H1 (cell line): ENCODE measurements around the gene PLA2G4F. TPM values are rescaled to one million over a fixed set of nuclear protein-coding genes. Genes with fewer than 3 reads are reported as not detected.

Experiments used
- EZH2 ChIP-seq: fragments of 200-600 bp; sonication (generic); IDR thresholded peaks from 2 replicates; pipeline ENCODE4 v1.7.1; 2012; ENCODE audit warnings: low read depth, mild to moderate bottlenecking, moderate library complexity, low read length, inconsistent platforms; ENCODE audit not compliant: severe bottlenecking
- SIN3A ChIP-seq, 2 experiments: IDR thresholded peaks in 1 of 2; conservative IDR thresholded peaks in 1 of 2; 2 replicates each; pipeline ENCODE4 v1.6.1; 2011 to 2012; ENCODE audit warnings: low read length in 2 of 2, improper control_type of control experiment in 1 of 2, low read depth in 1 of 2, mild to moderate bottlenecking in 1 of 2
- polyA plus RNA-seq, 7 experiments: library from polyadenylated mRNA; depleted of rRNA in 3 of 7; stranded (reverse) in 5 of 7; unstranded in 2 of 7; fragments of >200 nt in 5 of 7; fragments of 200-250 nt in 2 of 7; gene quantifications; 1 replicate in 5 of 7; 2 replicates in 1 of 7; 4 replicates in 1 of 7; pipeline versions ENCODE4 v1.2.1 to v1.2.3, GENCODE V29; 2011 to 2013; ENCODE audit warnings: missing spikeins in 2 of 7, mixed read lengths in 2 of 7
- total RNA-seq: library from RNA; stranded (reverse); fragmentation: NEBNext Ultra II Directional; extraction: Animal tissue kit (Norgen Biotek cat#: 25700); gene quantifications from 2 replicates; pipeline ENCODE4 v1.2.1, GENCODE V29; 2021
- TF ChIP-seq, protein P1 (sequence below): fragments of 300-600 bp; sonication (generic); IDR thresholded peaks from 2 replicates; pipeline ENCODE4 v1.7.1; 2012; ENCODE audit warnings: low read length, moderate library complexity, mild to moderate bottlenecking, inconsistent platforms; ENCODE audit not compliant: insufficient replicate concordance

The PLA2G4F gene
- total and polyA plus RNA-seq, 2 of the 8 experiments (the other 6 are each of a cell fraction or from before 2014, with no cell fraction given) = not detected

DNA sequence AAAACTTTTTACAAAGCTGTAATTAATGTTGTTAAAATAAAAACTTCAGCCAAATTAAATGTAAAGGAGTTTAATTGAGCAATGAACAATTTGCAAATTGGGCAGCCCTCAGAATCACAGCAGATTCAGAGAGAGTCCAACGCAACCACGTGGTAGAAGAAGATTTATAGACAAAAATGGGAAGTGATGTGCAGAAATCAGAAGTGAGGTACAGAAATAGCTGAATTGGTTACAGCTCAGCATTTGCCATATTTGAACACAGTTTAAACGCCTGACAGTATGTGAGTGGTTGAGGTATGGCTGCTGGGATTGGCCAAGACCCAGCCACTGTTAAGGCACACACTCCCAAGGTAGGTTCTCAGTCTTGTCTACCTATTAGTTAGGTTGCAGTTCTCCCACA lies 47.6 kb downstream of the PLA2G4F start (continued):
- TF ChIP-seq, protein P1, sequence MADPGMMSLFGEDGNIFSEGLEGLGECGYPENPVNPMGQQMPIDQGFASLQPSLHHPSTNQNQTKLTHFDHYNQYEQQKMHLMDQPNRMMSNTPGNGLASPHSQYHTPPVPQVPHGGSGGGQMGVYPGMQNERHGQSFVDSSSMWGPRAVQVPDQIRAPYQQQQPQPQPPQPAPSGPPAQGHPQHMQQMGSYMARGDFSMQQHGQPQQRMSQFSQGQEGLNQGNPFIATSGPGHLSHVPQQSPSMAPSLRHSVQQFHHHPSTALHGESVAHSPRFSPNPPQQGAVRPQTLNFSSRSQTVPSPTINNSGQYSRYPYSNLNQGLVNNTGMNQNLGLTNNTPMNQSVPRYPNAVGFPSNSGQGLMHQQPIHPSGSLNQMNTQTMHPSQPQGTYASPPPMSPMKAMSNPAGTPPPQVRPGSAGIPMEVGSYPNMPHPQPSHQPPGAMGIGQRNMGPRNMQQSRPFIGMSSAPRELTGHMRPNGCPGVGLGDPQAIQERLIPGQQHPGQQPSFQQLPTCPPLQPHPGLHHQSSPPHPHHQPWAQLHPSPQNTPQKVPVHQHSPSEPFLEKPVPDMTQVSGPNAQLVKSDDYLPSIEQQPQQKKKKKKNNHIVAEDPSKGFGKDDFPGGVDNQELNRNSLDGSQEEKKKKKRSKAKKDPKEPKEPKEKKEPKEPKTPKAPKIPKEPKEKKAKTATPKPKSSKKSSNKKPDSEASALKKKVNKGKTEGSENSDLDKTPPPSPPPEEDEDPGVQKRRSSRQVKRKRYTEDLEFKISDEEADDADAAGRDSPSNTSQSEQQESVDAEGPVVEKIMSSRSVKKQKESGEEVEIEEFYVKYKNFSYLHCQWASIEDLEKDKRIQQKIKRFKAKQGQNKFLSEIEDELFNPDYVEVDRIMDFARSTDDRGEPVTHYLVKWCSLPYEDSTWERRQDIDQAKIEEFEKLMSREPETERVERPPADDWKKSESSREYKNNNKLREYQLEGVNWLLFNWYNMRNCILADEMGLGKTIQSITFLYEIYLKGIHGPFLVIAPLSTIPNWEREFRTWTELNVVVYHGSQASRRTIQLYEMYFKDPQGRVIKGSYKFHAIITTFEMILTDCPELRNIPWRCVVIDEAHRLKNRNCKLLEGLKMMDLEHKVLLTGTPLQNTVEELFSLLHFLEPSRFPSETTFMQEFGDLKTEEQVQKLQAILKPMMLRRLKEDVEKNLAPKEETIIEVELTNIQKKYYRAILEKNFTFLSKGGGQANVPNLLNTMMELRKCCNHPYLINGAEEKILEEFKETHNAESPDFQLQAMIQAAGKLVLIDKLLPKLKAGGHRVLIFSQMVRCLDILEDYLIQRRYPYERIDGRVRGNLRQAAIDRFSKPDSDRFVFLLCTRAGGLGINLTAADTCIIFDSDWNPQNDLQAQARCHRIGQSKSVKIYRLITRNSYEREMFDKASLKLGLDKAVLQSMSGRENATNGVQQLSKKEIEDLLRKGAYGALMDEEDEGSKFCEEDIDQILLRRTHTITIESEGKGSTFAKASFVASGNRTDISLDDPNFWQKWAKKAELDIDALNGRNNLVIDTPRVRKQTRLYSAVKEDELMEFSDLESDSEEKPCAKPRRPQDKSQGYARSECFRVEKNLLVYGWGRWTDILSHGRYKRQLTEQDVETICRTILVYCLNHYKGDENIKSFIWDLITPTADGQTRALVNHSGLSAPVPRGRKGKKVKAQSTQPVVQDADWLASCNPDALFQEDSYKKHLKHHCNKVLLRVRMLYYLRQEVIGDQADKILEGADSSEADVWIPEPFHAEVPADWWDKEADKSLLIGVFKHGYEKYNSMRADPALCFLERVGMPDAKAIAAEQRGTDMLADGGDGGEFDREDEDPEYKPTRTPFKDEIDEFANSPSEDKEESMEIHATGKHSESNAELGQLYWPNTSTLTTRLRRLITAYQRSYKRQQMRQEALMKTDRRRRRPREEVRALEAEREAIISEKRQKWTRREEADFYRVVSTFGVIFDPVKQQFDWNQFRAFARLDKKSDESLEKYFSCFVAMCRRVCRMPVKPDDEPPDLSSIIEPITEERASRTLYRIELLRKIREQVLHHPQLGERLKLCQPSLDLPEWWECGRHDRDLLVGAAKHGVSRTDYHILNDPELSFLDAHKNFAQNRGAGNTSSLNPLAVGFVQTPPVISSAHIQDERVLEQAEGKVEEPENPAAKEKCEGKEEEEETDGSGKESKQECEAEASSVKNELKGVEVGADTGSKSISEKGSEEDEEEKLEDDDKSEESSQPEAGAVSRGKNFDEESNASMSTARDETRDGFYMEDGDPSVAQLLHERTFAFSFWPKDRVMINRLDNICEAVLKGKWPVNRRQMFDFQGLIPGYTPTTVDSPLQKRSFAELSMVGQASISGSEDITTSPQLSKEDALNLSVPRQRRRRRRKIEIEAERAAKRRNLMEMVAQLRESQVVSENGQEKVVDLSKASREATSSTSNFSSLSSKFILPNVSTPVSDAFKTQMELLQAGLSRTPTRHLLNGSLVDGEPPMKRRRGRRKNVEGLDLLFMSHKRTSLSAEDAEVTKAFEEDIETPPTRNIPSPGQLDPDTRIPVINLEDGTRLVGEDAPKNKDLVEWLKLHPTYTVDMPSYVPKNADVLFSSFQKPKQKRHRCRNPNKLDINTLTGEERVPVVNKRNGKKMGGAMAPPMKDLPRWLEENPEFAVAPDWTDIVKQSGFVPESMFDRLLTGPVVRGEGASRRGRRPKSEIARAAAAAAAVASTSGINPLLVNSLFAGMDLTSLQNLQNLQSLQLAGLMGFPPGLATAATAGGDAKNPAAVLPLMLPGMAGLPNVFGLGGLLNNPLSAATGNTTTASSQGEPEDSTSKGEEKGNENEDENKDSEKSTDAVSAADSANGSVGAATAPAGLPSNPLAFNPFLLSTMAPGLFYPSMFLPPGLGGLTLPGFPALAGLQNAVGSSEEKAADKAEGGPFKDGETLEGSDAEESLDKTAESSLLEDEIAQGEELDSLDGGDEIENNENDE = no peak
- TF ChIP-seq SIN3A (conservative IDR thresholded peaks at IDR 0.05 in 1 of 2, IDR thresholded peaks at IDR 0.05 in 1 of 2; ENCODE audit: low read depth in 1 of 2, low read length in 2 of 2) (no peak), EZH2 (no peak)
- TF ChIP-seq, all 59 proteins: peak for 0
